ENCODE data around the gene DDX6.

Gene DDX6

DNA sequence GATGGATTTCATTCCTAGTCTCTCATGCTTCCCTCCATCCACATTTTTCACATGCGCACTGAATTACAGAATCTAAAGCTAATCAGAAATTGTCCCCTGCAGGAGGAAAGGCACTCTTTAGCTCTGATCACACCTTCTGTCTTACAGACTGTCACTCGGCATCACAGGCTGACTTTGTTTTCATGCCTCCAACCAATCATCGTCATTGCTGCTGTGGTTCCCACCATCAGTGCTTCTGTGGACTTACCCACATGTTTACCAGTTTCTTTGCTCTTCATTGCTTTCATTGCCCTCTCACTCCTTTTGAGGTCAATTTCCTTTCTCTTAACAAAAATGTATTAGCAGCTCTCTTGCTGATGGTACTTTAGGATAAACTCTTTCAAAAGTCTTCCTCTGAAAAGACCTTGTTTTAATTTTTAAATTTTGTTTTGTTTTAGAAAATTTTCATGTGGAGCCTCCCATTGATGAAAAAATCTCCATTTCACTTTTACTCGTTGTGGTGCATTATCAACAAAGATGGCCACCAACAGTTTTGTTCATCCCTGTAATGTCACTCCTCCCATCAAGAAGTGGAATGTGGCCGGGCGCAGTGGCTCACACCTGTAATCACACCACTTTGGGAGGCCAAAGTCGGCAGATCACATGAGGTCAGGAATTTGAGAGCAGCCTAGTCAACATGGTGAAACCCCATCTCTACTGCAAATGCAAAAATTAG, 91.3 kb downstream of the DDX6 start:
- DNase-seq (ENCODE audit: low read depth) = no peak
